Measurements from ENCODE around the gene PTGES3.

DNA sequence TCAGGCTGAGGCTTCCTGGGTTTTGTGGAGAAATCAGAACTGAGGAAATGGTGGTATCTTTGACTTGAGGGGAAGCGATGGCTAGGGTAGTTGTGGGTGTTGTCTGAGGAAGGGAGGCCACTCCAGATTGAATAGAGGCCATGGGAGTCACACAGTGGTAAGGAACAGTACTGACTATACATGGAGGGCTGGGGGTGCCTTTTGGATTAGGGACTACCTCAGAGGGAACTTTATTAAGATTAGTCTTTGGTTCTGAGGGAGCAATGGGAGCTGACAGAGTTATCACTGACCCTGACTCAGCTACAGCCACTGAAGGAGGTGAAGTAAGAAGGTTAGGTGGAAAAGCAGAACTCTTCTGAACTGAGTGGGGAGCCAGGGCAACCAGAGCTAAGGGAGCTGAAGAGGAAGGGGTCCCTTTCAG is 32.7 kb upstream of the PTGES3 start:
- TF ChIP-seq CTCF (IDR thresholded peaks at IDR 0.05 in 2 of 3, conservative IDR thresholded peaks at IDR 0.05 in 1 of 3; ENCODE audit: borderline replicate concordance in 1 of 3, insufficient read depth in 1 of 3, low read depth in 2 of 3, low read length in 2 of 3) = no peak
- TF ChIP-seq RAD21 (IDR thresholded peaks at IDR 0.05; ENCODE audit: low read depth) = no peak
- TF ChIP-seq POLR2A (IDR thresholded peaks at IDR 0.05; ENCODE audit: borderline replicate concordance, extremely low read depth, insufficient read depth, insufficient read length) = no peak
- TF ChIP-seq, protein P1, sequence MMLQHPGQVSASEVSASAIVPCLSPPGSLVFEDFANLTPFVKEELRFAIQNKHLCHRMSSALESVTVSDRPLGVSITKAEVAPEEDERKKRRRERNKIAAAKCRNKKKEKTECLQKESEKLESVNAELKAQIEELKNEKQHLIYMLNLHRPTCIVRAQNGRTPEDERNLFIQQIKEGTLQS (IDR thresholded peaks at IDR 0.05) = no peak
- no peak for TF ChIP-seq ZNF274 (IDR thresholded peaks at IDR 0.05; ENCODE audit: low read depth, low read length)
- no peak for TF ChIP-seq YY1 (IDR thresholded peaks at IDR 0.05; ENCODE audit: extremely low read depth, insufficient replicate concordance, low read depth, low read length)
- TF ChIP-seq POLR2AphosphoS5 (IDR thresholded peaks at IDR 0.05; ENCODE audit: low read depth, low read length) = no peak
- TF ChIP-seq SIN3A (IDR thresholded peaks at IDR 0.05; ENCODE audit: low read depth) = no peak
- no peak for TF ChIP-seq FOSL1 (IDR thresholded peaks at IDR 0.05; ENCODE audit: low read depth)
- TF ChIP-seq, protein P2, sequence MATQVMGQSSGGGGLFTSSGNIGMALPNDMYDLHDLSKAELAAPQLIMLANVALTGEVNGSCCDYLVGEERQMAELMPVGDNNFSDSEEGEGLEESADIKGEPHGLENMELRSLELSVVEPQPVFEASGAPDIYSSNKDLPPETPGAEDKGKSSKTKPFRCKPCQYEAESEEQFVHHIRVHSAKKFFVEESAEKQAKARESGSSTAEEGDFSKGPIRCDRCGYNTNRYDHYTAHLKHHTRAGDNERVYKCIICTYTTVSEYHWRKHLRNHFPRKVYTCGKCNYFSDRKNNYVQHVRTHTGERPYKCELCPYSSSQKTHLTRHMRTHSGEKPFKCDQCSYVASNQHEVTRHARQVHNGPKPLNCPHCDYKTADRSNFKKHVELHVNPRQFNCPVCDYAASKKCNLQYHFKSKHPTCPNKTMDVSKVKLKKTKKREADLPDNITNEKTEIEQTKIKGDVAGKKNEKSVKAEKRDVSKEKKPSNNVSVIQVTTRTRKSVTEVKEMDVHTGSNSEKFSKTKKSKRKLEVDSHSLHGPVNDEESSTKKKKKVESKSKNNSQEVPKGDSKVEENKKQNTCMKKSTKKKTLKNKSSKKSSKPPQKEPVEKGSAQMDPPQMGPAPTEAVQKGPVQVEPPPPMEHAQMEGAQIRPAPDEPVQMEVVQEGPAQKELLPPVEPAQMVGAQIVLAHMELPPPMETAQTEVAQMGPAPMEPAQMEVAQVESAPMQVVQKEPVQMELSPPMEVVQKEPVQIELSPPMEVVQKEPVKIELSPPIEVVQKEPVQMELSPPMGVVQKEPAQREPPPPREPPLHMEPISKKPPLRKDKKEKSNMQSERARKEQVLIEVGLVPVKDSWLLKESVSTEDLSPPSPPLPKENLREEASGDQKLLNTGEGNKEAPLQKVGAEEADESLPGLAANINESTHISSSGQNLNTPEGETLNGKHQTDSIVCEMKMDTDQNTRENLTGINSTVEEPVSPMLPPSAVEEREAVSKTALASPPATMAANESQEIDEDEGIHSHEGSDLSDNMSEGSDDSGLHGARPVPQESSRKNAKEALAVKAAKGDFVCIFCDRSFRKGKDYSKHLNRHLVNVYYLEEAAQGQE (IDR thresholded peaks at IDR 0.05; ENCODE audit: low read depth) = no peak
- TF ChIP-seq EZH2 (IDR thresholded peaks at IDR 0.05) = no peak
